C1 segment of cervical spinal cord (tissue), 14 donors: ENCODE results near the gene SMG9.

Experiments used
- DNase-seq, 14 donors: peaks; one replicate each; lab custom pipeline; 2025; lab: John Stamatoyannopoulos, UW

Gene SMG9

DNA sequence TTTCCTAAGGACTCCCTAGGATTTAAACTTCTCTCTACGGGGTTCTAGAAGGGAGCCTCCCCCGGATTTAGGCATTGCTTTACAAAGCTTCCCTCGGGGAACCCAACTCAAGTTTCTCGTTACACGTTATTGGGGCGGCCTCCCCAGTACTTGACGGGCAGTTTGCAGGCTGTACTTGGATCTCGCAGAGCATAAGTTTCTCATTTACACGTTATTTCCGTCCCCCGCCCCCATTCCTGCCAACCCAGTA, 584 bp downstream of the SMG9 start:
- no peak for DNase-seq

DNA sequence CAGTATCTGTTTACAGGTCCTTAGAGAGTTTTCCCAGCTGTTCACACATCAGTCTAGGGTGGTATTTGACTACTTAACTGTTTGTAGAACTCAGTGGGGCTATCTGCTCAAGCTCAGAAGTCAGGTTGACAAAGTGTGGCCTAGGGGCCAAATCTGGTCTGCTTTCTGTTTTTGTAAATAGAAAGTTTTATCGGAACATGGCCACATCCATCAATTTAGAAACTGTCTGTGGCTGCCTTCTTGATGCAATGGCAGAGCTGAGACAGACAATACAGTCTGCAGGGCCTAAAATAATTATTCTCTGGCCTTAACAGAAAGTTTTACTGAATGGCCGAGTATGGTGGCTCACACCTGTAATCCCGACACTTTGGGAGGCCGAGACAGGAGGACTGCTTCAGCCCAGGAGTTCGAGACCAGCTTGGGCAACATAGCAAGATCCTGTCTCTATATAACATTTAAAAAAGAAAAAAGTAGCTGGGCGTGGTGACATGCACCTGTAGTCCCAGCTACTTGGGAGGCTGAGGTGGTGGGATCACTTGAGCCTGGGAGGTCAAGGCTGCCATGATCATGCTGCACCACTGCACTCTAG, 2.4 kb downstream of the SMG9 start:
- no peak for DNase-seq

DNA sequence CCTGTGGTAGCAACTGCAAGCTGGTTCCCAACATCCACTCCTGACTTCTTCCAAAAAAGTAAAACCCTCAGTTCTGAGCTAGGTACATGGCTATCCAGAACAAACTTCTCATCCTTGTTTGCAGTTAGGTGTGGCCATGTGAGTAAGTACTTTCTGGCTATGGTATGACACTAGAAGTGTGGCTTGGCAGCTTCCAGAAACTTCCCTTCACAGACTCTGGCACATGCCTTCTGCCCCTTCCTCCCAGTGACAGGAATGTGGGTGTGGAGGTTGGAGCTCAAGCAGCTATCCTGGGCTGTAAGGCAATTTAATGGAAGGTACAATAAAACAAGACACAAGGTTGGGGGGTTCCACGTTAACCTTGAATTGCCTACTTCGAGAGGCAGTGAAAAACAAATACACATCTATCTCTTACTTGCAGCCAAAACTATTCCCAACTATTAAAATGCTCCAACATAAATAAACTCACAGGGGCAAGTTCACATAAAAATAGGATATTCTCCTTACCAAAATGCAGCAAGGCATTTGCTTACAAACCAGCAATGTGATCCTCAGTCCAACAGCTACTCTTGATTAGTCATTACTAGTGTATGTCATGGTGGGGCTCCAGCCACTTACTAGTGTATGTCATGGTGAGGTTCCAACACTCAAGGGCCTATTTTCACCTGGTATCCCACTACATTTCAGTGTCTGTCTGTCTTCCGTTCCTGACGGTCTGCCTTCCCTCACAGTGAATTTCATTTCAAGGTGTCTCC, 3.1 kb downstream of the SMG9 start:
- DNase-seq = no peak

DNA sequence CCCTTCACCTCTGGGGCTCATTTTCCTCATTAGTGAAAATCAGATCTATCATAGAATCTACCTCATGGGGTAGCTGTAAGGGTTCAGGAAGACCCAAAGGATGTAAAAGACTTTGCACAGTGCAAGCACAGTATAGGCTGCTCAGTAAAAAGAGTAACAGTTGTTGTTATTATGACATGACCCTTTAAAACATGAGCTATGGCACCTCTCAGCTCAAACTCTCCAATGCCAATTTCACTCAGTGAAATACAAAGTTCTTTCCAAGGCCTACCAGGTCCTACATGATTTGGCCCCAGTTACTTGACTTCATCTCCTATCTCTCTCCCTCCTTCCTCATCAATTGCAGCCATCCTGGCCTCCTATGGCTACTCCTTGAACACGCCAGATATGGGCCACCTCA, 4.9 kb downstream of the SMG9 start:
- DNase-seq = no peak

DNA sequence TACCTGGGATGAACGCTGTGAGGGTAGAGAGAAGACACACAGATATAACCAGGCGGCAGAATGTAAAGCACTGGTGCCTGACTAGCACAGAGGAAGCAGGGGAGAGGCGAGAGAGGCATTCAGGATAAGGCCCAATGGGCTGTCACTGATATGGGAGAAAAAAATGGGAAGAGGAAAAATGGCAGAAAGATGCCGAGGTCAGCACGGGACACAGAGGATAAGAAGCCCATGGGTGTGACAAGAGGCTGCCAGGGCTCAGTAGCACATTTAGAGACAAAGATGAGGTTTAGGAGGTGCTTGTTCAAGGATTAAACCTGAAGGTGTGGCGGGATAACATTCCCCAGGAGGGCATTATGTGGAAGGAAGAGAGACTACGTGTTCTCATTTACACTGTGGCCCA, 5.6 kb downstream of the SMG9 start:
- DNase-seq = no peak

DNA sequence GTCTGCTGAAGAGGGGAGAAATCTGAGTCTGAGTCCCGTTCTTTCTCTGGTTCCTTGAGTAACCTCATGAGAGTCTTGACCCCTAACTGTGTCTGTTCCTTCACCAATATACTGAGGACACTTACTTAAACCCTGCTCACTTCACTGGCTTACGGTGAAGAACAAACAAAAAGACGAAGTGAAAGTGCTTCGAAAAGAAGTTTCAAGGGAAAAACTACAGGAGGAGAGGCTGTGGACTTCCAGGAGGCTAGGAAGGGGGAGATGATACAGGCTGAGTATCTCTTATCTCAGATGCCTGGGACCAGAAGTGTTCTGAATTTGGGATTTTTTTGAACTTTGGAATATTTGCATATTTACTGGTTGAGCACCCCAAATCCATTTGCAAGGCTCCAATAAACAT, 6.1 kb downstream of the SMG9 start:
- no peak for DNase-seq

DNA sequence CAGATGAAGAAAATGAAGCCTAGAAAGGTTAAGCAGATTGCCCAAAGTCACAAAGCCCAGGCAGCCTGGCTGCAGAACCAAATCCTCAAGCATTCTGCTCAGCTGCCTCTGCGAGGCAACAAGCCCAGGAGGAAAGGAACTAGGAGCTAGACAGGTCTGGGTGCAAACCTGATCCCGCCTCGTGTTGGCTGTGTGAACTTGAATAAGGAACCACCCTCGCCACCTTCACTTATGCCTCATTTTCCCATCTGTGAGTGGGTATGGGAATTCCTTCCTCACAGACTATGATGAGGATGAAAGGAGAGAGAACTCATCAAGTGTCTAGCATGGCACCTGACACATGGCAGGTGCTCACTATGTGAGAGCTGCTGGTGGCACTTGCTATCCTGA, 6.6 kb downstream of the SMG9 start:
- no peak for DNase-seq

DNA sequence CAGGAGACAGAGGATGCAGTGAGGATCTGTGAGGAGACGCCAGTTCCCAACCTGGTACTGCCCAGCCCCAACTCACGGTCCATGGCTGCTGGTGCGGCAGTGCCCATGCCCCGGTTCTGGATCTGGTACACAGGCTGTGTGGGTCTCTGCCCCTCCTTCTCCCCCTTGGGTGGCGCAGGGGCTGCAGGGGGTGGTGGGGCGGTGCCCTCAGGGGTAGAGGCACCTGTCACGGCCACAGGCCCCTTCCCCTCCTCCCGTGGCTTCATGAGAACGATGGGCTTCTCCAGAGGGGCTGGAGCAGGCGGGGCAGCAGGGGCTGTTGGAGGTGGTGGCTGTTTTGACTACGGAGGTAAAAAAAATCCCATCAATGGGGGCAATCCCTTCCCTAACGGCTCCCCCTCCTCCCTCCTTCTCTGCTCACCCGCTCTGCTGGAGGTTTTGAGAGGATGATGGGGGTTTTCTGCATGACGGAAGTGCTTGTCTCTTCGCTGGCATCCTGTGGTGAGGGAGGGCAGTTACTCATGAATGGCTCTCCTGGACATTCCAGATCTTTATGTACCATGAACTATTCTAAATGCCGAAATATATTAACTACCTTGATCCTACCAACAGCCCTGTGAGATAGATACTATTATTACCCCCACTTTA, 7.1 kb downstream of the SMG9 start:
- no peak for DNase-seq

DNA sequence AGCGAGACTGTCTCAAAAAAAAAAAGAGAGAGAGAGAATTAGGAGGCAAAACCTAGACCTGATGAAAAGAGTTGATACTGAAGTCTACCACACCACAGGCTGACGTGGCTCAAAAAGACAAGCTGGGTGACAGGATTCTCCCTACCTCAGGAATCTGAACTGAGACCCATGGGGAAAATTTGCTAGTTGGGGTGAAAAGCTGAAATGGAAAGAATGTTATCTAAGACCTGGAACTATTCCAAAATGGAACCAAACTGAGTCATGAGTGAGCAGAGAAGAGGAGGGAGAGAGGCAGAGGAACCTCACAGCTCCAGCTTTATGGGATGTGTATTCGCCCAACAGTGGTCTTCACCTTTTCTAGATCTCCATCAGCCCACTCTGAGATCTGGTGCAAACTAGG, 11.7 kb downstream of the SMG9 start:
- no peak for DNase-seq

DNA sequence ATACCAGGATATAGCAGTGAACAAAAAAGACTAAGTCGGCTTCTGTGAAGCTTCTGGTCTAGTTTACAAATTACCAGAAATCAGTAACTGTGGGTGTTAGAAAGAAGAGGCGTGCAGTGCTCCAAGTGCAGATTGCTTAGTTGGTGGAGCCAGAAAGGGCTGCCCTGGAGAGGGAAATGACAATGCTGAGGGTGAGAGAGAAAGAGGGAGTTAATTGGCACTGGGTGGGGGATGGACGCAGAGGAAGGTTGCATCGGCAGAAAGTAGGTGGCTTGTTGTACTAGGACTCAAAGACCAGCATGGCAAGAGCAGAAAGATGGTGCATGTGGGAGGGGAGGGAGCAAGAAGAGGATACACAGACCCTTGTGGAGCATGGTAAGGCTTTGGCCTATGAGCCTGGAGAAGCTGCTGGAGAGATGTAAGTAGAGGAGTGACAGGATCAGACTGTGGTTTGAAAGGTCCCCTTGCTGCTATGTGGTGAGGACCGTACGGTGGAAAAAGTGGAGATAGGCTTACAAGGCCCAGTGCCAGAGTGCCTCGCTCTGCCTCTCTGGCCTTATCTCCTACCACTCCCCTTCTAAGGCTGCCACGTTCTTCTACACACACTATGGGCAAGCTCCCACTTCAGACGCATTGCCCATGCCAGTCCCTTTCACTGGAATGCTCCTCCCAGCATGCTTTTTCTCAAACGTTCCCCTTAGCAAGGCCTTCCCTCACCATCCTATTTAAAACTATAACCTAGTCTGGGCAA, 13.5 kb downstream of the SMG9 start:
- no peak for DNase-seq

DNA sequence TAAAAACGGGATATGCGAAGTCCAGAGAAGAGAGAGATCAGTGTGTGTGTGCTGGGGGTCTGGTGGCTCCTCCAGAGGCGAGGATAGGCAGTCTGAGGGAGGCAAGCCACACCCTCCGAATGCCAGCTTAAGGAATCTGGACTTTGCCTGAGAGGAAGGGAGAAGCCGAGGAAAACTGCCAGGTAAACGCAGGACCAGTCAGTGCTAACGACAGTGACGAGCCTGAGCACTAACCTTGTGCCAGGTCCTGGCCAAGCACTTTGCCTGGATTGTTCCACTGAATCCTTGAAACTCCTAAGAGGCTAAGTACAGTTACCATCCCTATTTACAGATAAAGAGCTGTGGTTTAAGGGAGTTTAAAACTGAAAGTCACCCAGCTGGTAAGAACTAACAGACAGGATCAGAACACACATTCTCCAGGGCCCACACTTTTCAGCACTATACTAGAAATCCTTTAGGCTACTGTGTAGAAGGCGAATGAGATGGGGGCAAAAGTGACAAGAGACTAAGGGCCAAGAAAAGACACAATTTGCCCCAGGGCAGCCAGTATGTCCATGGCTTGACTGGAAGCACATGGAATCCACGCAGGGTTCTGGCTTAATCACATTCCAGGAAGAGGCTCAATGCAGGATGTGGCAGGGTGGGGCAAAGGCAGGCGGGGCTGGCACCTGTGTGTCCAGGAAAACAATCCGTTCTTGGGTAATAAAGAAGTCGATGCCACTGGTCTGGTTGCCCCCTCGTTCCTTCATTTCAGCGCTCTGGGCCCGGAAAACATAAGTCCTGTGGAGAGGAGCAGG, 15.1 kb downstream of the SMG9 start:
- DNase-seq = no peak

DNA sequence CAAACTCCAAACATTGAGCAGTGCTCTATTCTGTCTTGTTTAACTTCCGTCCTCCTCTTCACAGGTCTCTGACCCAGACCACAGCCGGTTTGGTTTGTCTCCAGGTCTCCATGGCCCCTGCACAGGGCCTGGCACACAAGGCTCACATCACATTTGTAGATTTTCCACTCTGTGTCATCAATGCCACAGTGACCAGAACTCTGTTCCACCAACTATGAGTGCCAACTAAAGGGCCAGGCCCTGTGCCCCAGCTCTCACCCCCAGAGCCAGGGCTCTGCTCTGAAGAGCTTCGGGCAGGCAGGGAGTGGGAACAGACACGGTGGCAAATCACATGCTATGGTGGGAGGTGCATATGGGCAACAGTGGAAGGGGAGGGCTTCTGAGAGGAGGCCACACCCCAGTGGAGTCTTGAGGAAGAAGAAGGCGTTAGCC, 16.0 kb downstream of the SMG9 start:
- no peak for DNase-seq

DNA sequence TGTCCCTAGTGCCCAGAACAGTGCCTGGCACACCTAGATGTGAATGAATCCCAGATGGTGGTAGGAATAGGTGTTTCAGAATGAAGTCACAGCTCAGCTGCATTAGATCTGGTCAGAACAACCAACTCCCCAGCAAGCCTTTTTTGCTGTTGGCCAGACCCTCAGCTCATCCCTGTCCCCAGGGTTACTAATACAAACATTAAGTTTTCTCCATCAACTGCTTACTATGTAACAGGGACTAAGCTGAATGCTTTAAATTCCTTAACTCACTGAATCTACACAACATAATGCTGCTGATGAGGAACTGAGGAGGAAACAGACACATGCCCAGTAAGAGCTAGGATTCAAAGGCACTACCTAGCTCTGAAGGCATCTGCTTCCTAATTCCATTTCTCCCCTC, 18.8 kb downstream of the SMG9 start:
- DNase-seq = no peak

DNA sequence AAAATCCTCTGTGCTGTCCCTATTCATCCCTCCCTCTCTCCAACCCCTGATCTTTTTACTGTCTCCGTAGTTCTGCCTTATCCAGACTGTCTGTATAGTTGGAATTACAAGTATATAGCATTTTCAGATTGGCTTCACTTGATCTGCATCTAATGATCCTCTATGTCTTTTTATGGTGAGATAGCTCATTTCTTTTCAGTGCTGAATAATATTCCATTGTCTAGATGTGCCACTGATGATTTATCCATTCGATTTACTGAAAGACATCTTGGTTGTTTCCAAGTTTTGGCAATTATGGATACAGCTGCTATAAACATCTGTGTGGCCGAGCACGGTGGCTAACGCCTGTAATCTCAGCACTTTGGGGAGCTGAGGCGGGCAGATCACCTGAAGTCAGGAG, 19.7 kb downstream of the SMG9 start:
- no peak for DNase-seq

DNA sequence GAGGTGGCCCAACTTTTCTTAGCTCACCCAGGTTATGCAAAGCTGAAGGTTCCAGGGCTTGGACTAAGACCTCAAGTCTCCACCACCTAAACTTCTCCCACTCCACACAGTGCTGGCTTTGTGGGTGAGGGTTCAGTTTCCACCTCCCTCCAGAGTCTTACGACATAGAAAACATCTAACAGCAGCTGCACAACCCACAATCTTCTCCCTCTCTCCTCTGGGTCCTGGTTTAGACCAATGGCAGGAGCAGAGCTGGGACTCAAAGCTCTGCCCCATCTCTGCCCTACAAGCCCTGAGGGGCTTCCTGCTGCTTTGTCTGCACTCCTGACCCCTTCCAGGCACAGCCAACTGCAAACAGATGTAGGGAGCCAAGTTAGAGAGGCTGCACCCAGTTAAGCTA, 22.9 kb downstream of the SMG9 start:
- no peak for DNase-seq

DNA sequence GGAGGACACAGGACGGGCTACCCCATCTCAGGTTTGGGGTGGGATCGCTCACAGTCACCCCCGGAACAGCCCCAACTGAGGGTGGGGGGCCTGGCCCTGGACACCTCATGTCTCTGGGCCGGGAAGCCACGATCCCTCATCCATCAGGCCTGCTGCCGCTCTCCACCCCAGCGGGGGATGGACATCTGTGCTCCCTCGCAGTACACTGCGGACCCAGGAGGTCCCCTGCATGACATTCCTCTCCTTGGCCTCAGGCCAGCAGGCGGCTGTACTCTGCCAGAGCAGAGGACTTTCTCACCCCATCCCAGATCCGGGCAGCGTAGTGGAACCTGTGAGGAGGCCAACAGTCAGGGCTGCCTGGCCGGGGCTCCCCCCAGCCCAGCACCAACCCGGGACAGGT, 23.4 kb downstream of the SMG9 start:
- DNase-seq = no peak

DNA sequence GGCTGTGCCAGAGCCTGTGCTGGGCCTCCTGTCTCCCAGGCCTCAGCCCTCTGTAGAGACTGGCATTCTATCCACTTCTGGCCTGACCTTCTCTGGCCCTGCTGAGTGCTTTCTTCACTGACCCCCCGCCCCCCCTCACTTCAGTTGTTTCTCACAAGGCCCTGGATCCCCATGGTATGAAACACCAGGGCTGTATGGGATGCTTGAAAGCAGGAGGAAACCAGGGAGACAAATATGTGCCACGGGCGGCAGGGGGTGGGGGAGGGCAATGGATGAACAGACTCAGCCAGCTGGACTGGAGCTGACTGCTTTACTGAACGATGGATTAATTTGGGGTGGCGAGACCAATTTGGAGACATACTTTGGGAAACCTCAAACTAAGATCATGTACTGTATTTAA, 24.8 kb downstream of the SMG9 start:
- no peak for DNase-seq

DNA sequence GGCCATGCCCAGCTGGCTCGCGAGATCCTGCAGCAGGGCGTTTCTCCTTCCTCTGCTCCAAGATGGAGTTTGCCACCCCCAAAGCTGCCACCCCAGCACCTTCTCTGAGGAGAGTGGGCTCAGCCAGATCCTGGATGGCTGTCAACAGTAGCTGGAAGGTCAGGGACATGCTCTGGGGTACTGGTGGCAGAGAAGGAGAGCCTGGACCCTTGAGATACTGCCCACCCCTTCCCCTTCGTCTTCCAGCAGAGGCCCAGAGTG, 27.2 kb downstream of the SMG9 start:
- no peak for DNase-seq

DNA sequence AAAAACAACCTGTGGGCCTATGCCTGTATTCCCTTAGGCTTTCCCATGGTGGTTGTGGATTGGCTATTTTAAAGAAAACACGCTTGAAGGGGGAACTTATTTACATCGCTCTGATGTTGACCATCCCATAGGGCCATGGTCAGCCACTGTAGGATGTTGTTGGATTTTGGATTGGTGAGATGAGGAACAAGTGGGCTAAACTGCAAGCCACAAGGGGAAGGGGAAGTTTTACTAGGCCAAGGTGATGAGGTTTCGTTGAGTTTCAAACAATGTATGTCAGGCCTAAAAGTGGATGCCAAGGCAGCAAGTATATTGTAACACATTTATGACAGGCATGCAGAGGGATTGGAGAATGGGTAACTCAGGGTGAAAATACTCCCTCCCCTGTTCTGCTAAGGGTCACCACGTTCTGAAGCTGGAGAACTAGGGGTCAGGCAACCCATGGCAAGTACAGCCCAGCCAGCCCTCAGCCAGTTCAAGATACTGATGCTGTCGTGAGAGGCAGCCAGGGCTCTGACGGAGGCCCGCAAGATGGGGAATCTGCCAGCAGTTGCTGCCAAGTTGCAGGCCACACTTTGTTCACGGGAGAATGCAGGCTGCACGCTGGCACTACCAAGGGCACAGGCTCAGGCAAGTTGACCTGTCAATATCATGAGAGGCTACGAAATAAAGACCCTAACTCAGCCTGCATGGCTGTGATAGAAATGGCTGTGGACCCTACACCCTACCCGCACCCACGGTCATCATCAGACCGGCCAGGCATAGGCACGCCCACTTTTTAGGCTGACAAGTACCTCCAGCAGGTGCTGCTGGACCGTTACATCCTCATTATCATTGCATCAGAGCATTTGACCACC, 27.8 kb downstream of the SMG9 start:
- peak in 2 of 14 donors; percentile 3 to 22 for DNase-seq

DNA sequence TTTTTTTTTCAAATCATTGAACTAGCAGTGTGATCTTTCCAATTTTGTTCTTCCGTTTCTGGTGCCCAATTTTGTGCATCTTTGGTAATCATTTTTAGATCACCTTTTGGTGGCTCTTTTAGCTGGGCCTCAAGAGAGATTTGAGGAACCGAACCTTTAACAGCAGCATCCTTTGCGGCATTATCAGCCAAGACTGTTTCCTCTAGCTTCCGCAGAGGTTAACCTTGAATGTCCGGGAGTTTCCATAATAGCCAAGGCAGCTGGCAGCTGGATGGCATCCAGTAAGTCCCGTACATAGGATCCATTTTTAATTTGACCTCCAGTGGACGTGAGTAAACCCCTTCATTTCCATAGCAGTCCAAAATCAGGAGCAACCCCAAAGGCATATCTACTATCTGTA, 29.3 kb downstream of the SMG9 start:
- DNase-seq = no peak

DNA sequence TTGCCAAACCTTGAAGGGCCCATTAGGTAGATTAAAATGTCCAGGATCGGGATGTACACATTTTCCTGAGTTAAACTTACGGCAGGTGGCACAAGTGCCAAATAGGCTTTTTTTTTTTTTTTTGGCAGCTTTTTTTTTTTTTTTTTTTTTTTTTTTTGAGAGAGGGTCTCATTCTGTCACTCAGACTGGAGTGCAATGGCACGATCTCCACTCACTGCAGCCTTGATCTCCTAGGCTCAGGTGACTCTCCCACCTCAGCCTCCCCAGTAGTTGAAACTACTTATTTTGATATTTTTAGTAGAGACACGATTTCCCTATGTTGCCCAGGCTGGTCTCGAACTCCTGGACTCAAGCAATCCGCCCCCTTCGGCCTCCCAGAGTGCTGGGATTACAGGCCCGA, 29.9 kb downstream of the SMG9 start:
- no peak for DNase-seq
